ENCODE results near the gene SBK2. TPM values are rescaled to one million over a fixed set of nuclear protein-coding genes. Genes with fewer than 3 reads are reported as not detected.

Gene SBK2
- total RNA-seq, 1 donor from 2014 or later, result 0.17 TPM

DNA sequence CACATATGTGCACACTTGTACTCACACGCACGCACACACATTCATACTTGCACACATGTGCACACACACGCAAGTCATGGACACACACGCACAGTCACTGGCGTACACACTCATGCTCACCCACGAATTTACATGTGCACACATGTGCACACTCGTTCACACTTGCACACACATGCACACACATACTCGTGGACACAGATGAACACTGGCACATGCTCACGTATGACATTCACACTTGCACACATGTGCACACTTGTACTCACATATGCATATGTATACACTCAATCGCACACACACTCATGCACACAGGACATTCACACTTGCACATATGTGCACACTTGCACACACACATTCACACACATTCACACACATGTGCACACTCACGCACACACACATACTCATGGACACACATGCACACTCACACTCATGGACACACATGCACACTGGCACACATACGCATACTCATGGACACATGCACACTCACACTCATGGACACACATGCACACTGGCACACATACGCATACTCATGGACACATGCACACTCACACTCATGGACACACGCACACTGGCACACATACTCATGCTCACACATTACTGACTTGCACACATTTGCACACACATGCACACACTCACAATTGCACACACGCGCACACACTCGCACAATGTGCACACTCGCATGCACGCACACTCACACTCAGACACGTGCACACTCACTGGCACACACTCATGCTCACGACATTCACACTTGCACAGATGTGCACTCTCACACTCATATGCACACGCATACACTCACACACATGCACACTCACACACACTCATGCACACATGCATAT is 9.5 kb downstream of the SBK2 start:
- TF ChIP-seq, protein P1, sequence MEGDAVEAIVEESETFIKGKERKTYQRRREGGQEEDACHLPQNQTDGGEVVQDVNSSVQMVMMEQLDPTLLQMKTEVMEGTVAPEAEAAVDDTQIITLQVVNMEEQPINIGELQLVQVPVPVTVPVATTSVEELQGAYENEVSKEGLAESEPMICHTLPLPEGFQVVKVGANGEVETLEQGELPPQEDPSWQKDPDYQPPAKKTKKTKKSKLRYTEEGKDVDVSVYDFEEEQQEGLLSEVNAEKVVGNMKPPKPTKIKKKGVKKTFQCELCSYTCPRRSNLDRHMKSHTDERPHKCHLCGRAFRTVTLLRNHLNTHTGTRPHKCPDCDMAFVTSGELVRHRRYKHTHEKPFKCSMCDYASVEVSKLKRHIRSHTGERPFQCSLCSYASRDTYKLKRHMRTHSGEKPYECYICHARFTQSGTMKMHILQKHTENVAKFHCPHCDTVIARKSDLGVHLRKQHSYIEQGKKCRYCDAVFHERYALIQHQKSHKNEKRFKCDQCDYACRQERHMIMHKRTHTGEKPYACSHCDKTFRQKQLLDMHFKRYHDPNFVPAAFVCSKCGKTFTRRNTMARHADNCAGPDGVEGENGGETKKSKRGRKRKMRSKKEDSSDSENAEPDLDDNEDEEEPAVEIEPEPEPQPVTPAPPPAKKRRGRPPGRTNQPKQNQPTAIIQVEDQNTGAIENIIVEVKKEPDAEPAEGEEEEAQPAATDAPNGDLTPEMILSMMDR (IDR thresholded peaks at IDR 0.05; ENCODE audit: insufficient read depth, low read length, poor library complexity, severe bottlenecking), result no peak
- no peaks in the 10 kb centered on the region for H3K36me3 ChIP-seq (ENCODE audit: control insufficient read depth, insufficient read depth, low read length)
- DNase-seq (ENCODE audit: low read depth), result no peak
- no peak overlapping the region for H3K4me3 ChIP-seq (ENCODE audit: low read depth, low read length)
- peaks cover 4% of the 10 kb centered on the region for H3K27me3 ChIP-seq (ENCODE audit: control insufficient read depth, insufficient read depth, low read length)

DNA sequence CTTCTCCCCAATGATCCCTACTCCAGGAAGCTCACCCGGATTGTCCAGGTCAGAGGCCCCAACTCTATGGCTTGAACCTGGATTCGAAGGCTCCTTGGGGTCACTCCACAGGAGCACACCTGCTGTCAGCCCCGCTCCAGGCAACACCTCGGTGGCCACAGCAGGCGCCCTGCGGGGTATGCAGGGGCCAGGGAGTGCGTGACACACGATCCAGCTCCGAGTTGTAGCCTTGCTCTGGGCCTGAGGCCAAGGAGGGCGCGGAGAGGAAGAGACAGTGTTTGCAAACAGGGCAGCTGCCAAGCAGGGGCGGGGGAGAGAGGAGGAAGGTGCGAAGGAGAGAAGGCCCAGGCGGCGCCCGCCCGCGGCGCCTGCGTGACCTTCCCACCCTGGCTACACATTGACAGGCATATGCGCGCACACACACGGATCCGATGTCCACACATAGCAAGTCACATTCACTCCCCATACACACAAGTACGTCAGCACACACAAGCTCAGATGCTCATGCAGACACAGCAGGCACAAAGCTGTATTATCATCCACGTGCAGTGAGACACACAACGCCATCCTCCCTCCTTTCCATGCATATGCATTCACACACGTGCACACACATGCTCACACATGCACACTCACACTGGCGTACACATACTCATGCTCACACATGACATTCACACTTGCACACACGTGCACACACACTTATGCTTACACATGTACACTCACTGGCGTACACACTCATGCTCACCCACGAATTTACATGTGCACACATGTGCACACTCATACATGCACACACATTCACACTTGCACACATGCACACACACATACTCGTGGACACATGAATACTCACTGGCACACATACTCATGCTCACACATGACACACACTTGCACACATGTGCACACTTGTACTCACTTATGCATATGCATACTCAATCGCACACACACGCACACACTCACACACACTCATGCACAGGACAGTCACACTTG is 10.4 kb downstream of the SBK2 start:
- Histone ChIP-seq H3K36me3 (ENCODE audit: control insufficient read depth, insufficient read depth, low read length) (no peaks in the 10 kb centered on the region), H3K4me3 (ENCODE audit: low read depth, low read length) (no peak overlapping the region), H3K27me3 (ENCODE audit: control insufficient read depth, insufficient read depth, low read length) (peaks cover 4% of the 10 kb centered on the region)
- DNase-seq (ENCODE audit: low read depth), result no peak
- TF ChIP-seq, protein P1 (IDR thresholded peaks at IDR 0.05; ENCODE audit: insufficient read depth, low read length, poor library complexity, severe bottlenecking), result no peak

DNA sequence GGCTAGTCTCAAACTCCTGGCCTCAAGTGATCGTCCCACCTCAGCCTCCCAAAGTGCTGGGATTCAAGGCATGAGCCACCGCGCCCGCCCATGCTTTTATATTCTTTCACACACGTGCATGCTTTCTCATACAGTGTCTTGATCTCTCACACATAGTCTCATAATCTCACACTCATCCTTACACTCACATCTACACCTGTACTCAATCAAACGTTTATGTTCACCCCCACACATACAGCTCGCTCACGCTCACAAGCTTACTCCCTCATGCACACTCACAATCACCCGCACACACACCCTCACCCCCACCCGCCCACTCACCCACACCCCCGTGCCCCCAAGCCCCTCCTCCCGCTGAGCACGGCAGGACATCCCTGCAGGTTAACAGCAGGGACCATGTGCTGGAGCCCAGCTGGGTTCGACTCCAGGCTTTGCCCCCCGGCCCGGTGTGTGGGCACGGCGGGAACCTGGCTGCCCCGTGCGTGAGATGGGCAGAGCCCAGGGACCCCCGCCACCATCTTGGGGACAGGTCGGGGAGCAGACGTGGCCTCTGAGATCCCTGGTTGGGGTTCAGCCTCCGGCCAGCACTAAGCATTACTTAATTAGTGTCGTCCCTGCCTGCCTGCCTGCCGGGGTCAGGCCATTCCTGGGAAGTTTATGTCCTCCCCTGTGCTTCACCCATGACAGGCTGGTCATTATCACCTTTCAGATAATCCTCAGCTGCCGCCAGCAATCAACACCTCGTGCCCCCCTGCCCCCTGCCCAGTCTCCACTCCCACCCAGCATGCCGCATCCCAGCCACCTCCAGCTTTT is 11.4 kb downstream of the SBK2 start:
- Histone ChIP-seq H3K4me3 (ENCODE audit: low read depth, low read length) (no peak overlapping the region), H3K27me3 (ENCODE audit: control insufficient read depth, insufficient read depth, low read length) (peaks cover 4% of the 10 kb centered on the region), H3K36me3 (ENCODE audit: control insufficient read depth, insufficient read depth, low read length) (no peaks in the 10 kb centered on the region)
- DNase-seq (ENCODE audit: low read depth), result no peak
- TF ChIP-seq, protein P1 (IDR thresholded peaks at IDR 0.05; ENCODE audit: insufficient read depth, low read length, poor library complexity, severe bottlenecking), result no peak

DNA sequence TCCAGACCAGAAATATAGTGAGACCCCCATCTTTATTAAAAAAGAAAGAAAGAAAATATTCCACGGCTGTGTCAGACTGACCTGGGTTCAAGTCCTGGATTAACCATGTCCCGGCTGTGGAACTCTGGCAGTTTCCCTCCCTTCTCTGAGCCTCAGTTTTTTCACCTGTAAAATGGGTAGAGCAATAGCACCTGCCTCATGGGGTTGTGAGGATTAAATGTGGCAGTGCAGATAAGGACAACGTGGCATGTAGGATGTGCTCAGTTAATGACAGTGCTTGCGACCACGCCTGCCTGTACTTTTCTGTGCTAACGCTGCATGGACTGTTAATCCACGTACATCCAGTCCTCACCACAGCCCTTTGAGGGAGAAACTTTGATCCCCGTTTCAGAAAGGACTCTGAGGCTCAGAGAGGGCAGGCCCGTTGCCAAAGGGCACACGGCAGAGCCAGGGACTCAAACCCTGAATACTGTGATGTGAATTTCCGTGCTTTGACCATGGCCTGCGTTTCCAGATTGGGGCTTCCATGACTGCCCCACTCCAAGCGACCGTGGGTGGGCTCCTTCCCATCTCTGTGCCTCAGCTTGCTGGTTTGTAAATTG is 16.1 kb downstream of the SBK2 start:
- DNase-seq (ENCODE audit: low read depth), result no peak
- no peaks in the 10 kb centered on the region for H3K36me3 ChIP-seq (ENCODE audit: control insufficient read depth, insufficient read depth, low read length)
- TF ChIP-seq, protein P1 (IDR thresholded peaks at IDR 0.05; ENCODE audit: insufficient read depth, low read length, poor library complexity, severe bottlenecking), result no peak
- H3K4me3 ChIP-seq (ENCODE audit: low read depth, low read length), result no peak overlapping the region
- H3K27me3 ChIP-seq (ENCODE audit: control insufficient read depth, insufficient read depth, low read length), result peaks cover 3% of the 10 kb centered on the region

Data from kidney epithelial cell (primary cell).